Keratinocyte (primary cell): ENCODE data around the gene GPR42.

Experiments used
- EZH2 ChIP-seq: IDR thresholded peaks from one replicate; pipeline ENCODE4 v1.6.1; 2012; ENCODE audit warnings: inconsistent platforms, mild to moderate bottlenecking, low read length, moderate library complexity
- TF ChIP-seq, protein P1 (sequence below), 3 experiments: IDR thresholded peaks in 1 of 3; conservative IDR thresholded peaks in 1 of 3; optimal IDR thresholded peaks in 1 of 3; 2 replicates in 2 of 3; 3 replicates in 1 of 3; pipeline versions ENCODE3 to v1.5.1; 2011; ENCODE audit warnings: low read length in 3 of 3, mild to moderate bottlenecking in 3 of 3, moderate library complexity in 2 of 3, control low read depth in 1 of 3, inconsistent platforms in 1 of 3; ENCODE audit not compliant: insufficient read depth in 2 of 3; ENCODE audit errors: extremely low read depth in 1 of 3

DNA sequence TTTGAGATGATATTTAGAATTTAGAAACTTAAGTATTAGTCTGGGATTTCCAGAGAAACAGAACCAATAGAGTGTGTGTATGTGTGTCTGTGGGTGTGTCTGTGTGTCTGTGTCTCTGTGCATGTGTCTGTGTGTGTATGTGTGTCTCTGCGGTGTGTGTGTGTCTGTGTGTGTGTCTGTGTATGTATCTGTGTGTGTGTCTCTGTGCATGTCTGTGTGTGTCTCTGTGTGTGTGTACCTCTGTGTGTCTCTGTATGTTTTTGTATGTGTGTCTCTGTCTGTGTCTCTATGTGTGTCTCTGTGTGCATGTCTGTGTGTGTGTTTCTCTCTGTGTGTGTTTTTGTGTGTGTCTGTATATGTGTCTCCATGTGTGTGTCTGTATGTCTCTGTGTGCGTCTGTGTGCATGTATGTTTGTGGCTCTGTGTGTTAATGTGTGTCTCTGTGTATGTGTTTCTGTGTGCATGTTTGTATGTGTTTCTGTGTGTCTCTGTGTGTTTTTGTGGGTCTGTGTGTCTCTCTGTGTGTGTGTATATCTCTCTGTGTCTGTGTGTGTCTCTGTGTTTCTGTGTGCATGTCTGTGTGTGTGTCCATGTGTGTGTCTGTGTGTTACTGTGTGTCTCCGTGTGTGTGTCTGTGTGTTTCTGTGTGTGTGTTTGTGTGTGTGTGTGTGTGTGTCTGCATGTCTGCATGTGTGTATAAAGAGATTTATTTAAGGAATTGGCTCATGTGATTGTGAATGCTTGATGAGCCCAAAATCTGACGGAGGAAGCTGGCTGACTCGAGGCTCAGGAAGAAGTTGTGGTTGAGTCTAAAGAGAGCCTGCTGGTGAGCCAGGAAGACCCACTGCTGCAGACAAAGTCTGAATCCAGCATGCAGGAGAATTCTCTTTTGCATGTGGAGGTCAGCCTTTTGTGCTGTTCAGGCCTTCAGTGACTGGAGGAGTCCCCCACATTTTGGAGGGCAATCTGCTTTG is 22.2 kb downstream of the GPR42 start:
- TF ChIP-seq, protein P1, sequence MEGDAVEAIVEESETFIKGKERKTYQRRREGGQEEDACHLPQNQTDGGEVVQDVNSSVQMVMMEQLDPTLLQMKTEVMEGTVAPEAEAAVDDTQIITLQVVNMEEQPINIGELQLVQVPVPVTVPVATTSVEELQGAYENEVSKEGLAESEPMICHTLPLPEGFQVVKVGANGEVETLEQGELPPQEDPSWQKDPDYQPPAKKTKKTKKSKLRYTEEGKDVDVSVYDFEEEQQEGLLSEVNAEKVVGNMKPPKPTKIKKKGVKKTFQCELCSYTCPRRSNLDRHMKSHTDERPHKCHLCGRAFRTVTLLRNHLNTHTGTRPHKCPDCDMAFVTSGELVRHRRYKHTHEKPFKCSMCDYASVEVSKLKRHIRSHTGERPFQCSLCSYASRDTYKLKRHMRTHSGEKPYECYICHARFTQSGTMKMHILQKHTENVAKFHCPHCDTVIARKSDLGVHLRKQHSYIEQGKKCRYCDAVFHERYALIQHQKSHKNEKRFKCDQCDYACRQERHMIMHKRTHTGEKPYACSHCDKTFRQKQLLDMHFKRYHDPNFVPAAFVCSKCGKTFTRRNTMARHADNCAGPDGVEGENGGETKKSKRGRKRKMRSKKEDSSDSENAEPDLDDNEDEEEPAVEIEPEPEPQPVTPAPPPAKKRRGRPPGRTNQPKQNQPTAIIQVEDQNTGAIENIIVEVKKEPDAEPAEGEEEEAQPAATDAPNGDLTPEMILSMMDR (optimal IDR thresholded peaks at IDR 0.05 in 1 of 3, IDR thresholded peaks at IDR 0.05 in 1 of 3, conservative IDR thresholded peaks at IDR 0.05 in 1 of 3; ENCODE audit: extremely low read depth in 1 of 3, insufficient read depth in 2 of 3, low read length in 3 of 3), result no peak
- no peak for TF ChIP-seq EZH2
